Activated CD8-positive, alpha-beta memory T cell treated with anti-CD3 and anti-CD28 coated beads, Interleukin-2, amount 50 U/mL, for 24 hours (primary cell): ENCODE results near the gene SPOP.
"Not testable (repeated sequence)": the region's sequence is repeated elsewhere in the genome, so short reads cannot be mapped to it uniquely, and the experiment has no call there.

Source experiments
- DNase-seq: peaks from one replicate; pipeline ENCODE4 v3.0.0-alpha.2; 2020; ENCODE audit errors: extremely low read depth

Gene SPOP

DNA sequence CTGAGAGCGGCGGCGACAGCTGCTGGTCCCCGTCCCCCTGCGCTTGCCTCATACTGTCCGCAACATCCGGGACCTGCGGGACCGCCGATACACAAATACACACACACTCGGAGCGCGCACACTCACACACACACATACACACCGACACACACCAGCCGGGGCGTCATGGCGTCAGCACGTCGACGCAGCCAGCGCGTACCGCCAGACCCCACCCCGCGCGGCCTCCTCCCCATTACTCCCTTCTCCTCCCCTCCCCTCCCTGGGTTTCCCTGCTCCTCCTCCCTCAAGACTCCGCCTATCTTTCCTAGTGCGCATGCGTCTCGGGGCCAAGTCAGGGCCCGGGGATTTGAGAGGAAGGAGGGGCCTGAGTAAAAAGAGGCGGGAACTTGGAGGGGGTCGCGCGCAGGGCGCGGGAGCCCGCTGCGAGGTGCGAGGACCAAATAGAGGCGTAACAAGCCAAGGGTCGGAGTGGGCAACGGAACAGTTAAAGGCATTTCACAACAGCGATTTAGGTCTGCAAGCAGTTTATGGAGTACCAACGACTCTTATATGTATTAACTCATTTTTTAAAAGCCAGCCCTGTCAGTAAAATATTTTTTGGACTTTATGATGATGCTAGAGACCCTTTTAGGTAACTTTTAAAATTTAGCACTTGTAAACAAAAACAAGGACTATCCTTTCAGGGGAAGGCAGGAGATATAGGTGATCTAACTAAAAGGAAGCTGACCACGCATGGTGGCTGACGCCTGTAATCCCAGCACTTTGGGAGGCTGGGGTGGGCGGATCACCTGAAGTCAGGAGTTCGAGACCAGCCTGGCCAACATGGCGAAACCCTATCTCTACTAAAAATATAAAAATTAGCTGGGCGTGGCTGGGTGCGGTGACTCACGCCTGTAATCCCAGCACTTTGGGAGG is at the start of gene SPOP:
TSS of gene SPOP (minus strand) at position 165 of the 915 bp plus-strand sequence. CDS start 55,287 bp downstream, outside the sequence.
- DNase-seq: peak; percentile 97

DNA sequence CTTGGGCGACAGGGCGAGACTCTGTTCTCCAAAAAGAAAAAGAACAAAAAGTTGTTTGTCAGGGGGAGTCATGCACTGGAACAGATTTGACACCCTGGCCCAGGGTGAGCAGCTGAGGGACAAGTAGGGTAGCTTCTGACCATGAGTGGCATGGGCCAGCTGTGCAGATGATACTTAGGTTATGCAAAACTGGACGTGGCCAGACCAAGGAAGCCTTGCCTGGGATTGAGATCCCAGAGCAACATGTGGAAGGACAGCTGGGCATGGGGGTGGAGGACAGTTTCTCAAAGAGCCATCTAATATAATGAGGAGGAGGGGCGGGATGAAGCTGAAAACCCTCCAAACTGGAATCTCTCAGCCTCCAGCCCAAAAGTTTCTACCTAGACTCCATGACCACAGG is 49.5 kb upstream of the SPOP start:
- no peak for DNase-seq

GRCh38 chr17:49725452-49726130 is 47.7 kb upstream of the SPOP start:
- no peak for DNase-seq

- not testable (repeated sequence) for DNase-seq
These were observed 46.7 kb upstream of the SPOP start for GRCh38 chr17:49724552-49724951.

- no peak for DNase-seq
These were observed 45.5 kb upstream of the SPOP start for GRCh38 chr17:49723423-49723822.

- DNase-seq: no peak
These were observed 44.2 kb upstream of the SPOP start for GRCh38 chr17:49722066-49722465.

DNA sequence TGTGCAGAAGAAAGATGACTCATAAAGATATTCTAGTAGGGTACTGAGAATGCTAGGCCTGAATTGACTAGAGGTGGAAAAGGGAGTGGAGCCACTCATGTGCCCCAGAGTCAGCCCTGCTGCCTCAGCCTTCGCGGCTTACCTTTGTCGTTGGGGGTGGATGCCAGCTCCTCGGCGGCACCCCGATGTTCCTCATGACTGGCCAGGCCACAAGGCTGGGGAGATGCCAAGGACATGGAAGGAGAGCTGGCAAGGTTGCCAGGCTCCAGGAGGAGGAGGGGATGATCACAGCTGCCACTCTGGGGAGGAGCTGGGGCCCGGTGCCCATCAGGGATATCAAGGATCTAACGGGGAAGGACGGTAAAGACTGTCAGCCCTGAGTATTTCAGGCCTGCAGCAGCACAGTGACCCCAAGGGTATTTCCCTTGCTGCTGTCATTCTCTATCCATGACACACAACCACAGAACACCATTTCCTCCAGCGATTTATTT is 39.5 kb upstream of the SPOP start:
- no peak for DNase-seq

GRCh38 chr17:49716668-49717364 is 38.9 kb upstream of the SPOP start:
- DNase-seq: no peak

DNA sequence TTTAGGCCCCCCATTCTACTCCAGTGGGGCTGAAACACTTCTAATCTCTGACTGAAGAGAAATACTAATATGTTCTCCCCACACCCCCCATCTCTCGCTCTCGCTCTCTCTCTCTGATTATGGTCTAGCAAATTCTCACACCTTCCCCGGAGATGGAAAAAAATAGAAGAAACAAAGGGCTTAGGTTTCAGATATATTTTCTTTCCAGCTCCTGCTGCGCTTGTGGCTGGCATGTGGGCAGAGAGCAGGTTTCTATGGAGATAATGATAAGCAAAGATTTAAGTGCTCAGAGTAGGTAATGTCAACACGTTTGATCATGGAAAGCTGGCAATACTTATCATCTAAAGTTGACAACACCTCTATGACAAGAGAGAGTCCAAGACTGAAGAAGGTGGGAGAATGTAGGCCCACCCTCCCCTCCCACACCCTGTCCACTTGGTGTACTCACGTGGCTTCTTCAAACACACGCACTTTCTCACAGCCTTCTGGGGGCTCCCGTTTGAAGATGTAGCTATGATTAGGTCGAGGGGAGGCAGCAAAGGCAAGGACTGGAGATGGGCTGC is 37.9 kb upstream of the SPOP start:
- DNase-seq: no peak

DNA sequence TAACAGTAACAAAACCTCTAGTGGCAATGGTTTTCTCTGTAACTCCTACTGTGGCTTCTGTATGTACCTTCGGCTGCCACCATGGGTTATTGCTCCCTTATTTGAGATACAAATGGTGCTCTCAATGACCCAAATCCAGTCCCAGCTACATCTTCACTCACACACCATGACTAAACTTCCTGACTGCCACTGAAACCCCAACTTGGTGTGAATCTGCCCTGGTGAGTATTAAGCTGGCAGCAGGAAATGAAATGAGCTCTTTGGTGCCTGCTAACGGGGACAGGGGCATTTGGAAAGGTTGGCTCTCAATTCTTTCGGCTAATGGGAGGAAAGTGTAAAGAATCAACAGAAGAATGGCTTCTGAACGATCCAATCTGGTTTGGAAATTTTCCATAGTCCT is 37.3 kb upstream of the SPOP start:
- no peak for DNase-seq

- no peak for DNase-seq
These were observed 30.8 kb upstream of the SPOP start for GRCh38 chr17:49708515-49709183.

GRCh38 chr17:49707608-49708514 is 30.0 kb upstream of the SPOP start, which contains the start of gene SLC35B1:
SLC35B1 (minus strand) TSS chr17:49707964; CDS start chr17:49707833, 131 bp downstream.
- peak; percentile 98 for DNase-seq

DNA sequence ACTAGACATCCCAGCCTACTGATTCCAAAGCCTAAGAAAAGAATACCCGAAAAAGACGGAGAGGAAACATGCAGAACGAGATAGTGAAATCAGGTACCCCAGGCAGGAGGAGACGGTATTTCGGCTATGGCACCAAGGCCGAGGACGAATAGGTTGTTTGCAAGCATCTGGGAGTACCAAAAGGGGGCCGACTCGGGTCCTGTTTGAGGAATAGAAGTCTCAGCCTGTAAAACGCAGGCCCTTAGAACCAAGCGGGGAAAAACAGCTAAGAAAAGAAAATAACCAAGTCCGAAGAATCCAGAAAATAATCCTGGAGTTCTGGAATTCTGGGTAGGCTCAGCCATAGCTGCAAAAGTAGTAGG is 29.3 kb upstream of the SPOP start:
- no peak for DNase-seq

- no peak for DNase-seq
These were observed 27.4 kb upstream of the SPOP start for GRCh38 chr17:49705254-49705653.

GRCh38 chr17:49703557-49704277 is 25.8 kb upstream of the SPOP start:
- DNase-seq: no peak

DNA sequence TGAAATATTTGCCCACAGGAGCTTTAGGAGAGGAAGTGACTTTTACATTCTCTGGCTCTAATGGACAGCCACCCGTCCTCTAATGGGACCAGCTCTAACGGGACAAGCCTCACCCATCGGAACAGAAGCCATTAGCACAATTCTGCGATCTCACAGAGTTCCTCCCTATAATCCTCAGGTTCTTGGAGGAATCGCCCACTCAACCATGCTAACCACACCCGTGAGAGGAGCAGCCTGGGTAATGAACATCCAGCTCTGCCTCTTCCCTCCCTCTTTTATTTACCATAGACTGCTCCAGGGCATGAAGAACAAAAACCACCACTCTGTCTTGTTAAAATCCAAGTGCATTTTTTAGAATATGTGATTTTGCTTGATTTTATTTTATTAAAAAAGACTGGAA is 23.1 kb upstream of the SPOP start:
- DNase-seq: no peak

- no peak for DNase-seq
These were observed 22.2 kb upstream of the SPOP start for GRCh38 chr17:49699966-49700575.

DNA sequence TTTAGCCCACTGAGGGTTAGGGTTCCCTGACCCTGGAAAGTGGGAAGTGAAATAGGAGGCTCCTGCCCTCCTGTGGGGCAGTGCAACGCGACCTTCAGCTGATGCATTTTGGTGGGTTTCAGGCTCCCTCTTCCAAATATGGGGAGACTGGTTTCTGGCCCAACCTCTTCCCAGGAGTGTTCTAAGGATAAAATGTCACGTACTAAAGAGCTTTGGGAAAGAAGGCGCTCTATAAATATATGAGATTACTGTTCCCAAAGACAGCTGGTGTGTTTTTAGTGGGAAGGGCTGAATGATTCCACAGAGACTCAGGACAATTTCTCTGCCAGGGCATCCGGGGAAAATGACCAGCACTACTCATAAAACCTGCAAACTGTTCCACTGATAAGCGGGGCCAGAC is 20.1 kb upstream of the SPOP start:
- DNase-seq: no peak

- peak; percentile 55 for DNase-seq
These were observed 18.4 kb upstream of the SPOP start for GRCh38 chr17:49696233-49696761.
